ENCODE results near the gene TNFSF11.
A peak's percentile ranks its signal among the peaks of the same experiment; 100 is the strongest.

Gene TNFSF11

GRCh38 chr13:42574011-42574410 lies at the start of gene TNFSF11:
Gene TNFSF11, plus strand, starts transcription at chr13:42574152. Its CDS starts 152 bp downstream, at chr13:42574304.
- no peak within 1 kb of the TSS for H3K27ac ChIP-seq
- no peak within 1 kb of the TSS for H2AFZ ChIP-seq
- no peak for TF ChIP-seq CTCF (IDR thresholded peaks at IDR 0.05)
- no peaks in the 10 kb centered on the region for H3K27me3 ChIP-seq (ENCODE audit: control insufficient read depth, insufficient read depth, low read length)
- no peaks in the 10 kb centered on the region for H3K4me1 ChIP-seq
- H3K79me2 ChIP-seq: no peaks in the 10 kb centered on the region
- H3K4me2 ChIP-seq (ENCODE audit: low read length): peak within 1 kb of the TSS; percentile 79
- H3K4me3 ChIP-seq (ENCODE audit: low read depth, low read length): peak within 1 kb of the TSS; percentile 42
- H3K36me3 ChIP-seq (ENCODE audit: control insufficient read depth, insufficient read depth, low read length): no peaks in the 10 kb centered on the region
- no peaks in the 10 kb centered on the region for H3K9me3 ChIP-seq (ENCODE audit: control insufficient read depth, low read length)
- no peak within 1 kb of the TSS for H3K9ac ChIP-seq

- no peaks in the 10 kb centered on the region for H3K36me3 ChIP-seq (ENCODE audit: control insufficient read depth, insufficient read depth, low read length)
- no peaks in the 10 kb centered on the region for H3K27me3 ChIP-seq (ENCODE audit: control insufficient read depth, insufficient read depth, low read length)
- no peak overlapping the region for H3K4me3 ChIP-seq (ENCODE audit: low read depth, low read length)
- no peaks in the 10 kb centered on the region for H3K4me1 ChIP-seq
- H3K79me2 ChIP-seq: no peaks in the 10 kb centered on the region
- no peak for TF ChIP-seq CTCF (IDR thresholded peaks at IDR 0.05)
- no peak overlapping the region for H2AFZ ChIP-seq
- H3K4me2 ChIP-seq (ENCODE audit: low read length): no peak overlapping the region
- H3K9me3 ChIP-seq (ENCODE audit: control insufficient read depth, low read length): no peaks in the 10 kb centered on the region
- no peak overlapping the region for H3K9ac ChIP-seq
- H3K27ac ChIP-seq: no peak overlapping the region
Measured at GRCh38 chr13:42524487-42525034, 49.4 kb upstream of the TNFSF11 start.

GRCh38 chr13:42525035-42525504 lies 48.9 kb upstream of the TNFSF11 start:
- no peaks in the 10 kb centered on the region for H3K4me1 ChIP-seq

GRCh38 chr13:42526276-42526675 lies 47.7 kb upstream of the TNFSF11 start:
- H3K4me2 ChIP-seq (ENCODE audit: low read length): no peak overlapping the region
- H3K27me3 ChIP-seq (ENCODE audit: control insufficient read depth, insufficient read depth, low read length): no peaks in the 10 kb centered on the region
- H3K4me1 ChIP-seq: no peaks in the 10 kb centered on the region
- no peaks in the 10 kb centered on the region for H3K36me3 ChIP-seq (ENCODE audit: control insufficient read depth, insufficient read depth, low read length)
- no peak for TF ChIP-seq CTCF (IDR thresholded peaks at IDR 0.05)
- no peak overlapping the region for H3K4me3 ChIP-seq (ENCODE audit: low read depth, low read length)
- H3K9me3 ChIP-seq (ENCODE audit: control insufficient read depth, low read length): no peaks in the 10 kb centered on the region
- no peak overlapping the region for H2AFZ ChIP-seq
- no peak overlapping the region for H3K27ac ChIP-seq
- no peaks in the 10 kb centered on the region for H3K79me2 ChIP-seq
- H3K9ac ChIP-seq: no peak overlapping the region

More at GRCh38 chr13:42525035-42525504, 48.9 kb upstream of the TNFSF11 start:
- Histone ChIP-seq H3K4me2 (ENCODE audit: low read length) (no peak overlapping the region), H3K4me3 (ENCODE audit: low read depth, low read length) (no peak overlapping the region), H2AFZ (no peak overlapping the region), H3K79me2 (no peaks in the 10 kb centered on the region), H3K9me3 (ENCODE audit: control insufficient read depth, low read length) (no peaks in the 10 kb centered on the region), H3K36me3 (ENCODE audit: control insufficient read depth, insufficient read depth, low read length) (no peaks in the 10 kb centered on the region), H3K27me3 (ENCODE audit: control insufficient read depth, insufficient read depth, low read length) (no peaks in the 10 kb centered on the region), H3K9ac (no peak overlapping the region), H3K27ac (no peak overlapping the region)
- no peak for TF ChIP-seq CTCF (IDR thresholded peaks at IDR 0.05)

GRCh38 chr13:42526804-42527203 lies 47.1 kb upstream of the TNFSF11 start:
- Histone ChIP-seq H3K27me3 (ENCODE audit: control insufficient read depth, insufficient read depth, low read length) (no peaks in the 10 kb centered on the region), H3K79me2 (no peaks in the 10 kb centered on the region), H3K4me3 (ENCODE audit: low read depth, low read length) (no peak overlapping the region), H3K9me3 (ENCODE audit: control insufficient read depth, low read length) (no peaks in the 10 kb centered on the region), H3K4me1 (no peaks in the 10 kb centered on the region), H2AFZ (no peak overlapping the region), H3K27ac (no peak overlapping the region), H3K9ac (no peak overlapping the region), H3K4me2 (ENCODE audit: low read length) (no peak overlapping the region), H3K36me3 (ENCODE audit: control insufficient read depth, insufficient read depth, low read length) (no peaks in the 10 kb centered on the region)
- no peak for TF ChIP-seq CTCF (IDR thresholded peaks at IDR 0.05)
